Erythroblast (primary cell): Measurements from ENCODE around the gene LLGL1.

ENCODE experiments used
- DNase-seq, 2 experiments: peaks; one replicate each; lab custom pipeline; 2025; lab: John Stamatoyannopoulos, UW
- GATA1 ChIP-seq: IDR thresholded peaks from 2 replicates; pipeline ENCODE4 v1.6.1; 2011; ENCODE audit warnings: low read depth, mild to moderate bottlenecking, control low read depth, low read length, moderate library complexity
- POLR2A ChIP-seq: IDR thresholded peaks from 2 replicates; pipeline ENCODE4 v1.6.1; 2011; ENCODE audit warnings: mild to moderate bottlenecking, low read length

Gene LLGL1

GRCh38 chr17:18229771-18230170 is 4.3 kb downstream of the LLGL1 start:
- TF ChIP-seq GATA1 (no peak), POLR2A (no peak)
- DNase-seq, result no peak

GRCh38 chr17:18230288-18231141 is 5.1 kb downstream of the LLGL1 start:
- no peak for TF ChIP-seq GATA1
- no peak for TF ChIP-seq POLR2A
- DNase-seq, result no peak

- no peak for TF ChIP-seq POLR2A
- no peak for TF ChIP-seq GATA1
- no peak for DNase-seq
Observed at GRCh38 chr17:18231164-18231563, 5.7 kb downstream of the LLGL1 start.

- no peak for TF ChIP-seq POLR2A
- no peak for TF ChIP-seq GATA1
- DNase-seq, result no peak
Observed at GRCh38 chr17:18233803-18234518, 8.5 kb downstream of the LLGL1 start.

GRCh38 chr17:18234853-18235380 is 9.5 kb downstream of the LLGL1 start:
- no peak for DNase-seq
- TF ChIP-seq GATA1 (no peak), POLR2A (no peak)

- TF ChIP-seq GATA1, result no peak
- TF ChIP-seq POLR2A, result no peak
- DNase-seq, result no peak
Observed at GRCh38 chr17:18235743-18236256, 10.4 kb downstream of the LLGL1 start.

GRCh38 chr17:18236494-18236893 is 11.1 kb downstream of the LLGL1 start:
- no peak for DNase-seq
- TF ChIP-seq GATA1, result no peak
- no peak for TF ChIP-seq POLR2A

- DNase-seq, result no peak
- TF ChIP-seq GATA1 (no peak), POLR2A (no peak)
Observed at GRCh38 chr17:18237461-18237860, 12.0 kb downstream of the LLGL1 start.

GRCh38 chr17:18238299-18238698 is 12.9 kb downstream of the LLGL1 start:
- TF ChIP-seq GATA1 (no peak), POLR2A (no peak)
- DNase-seq, result no peak

GRCh38 chr17:18240449-18240848 is 15.0 kb downstream of the LLGL1 start:
- TF ChIP-seq POLR2A (no peak), GATA1 (no peak)
- DNase-seq, result no peak

GRCh38 chr17:18241229-18241871 is 15.9 kb downstream of the LLGL1 start:
- no peak for DNase-seq
- no peak for TF ChIP-seq GATA1
- TF ChIP-seq POLR2A, result no peak

- TF ChIP-seq POLR2A (no peak), GATA1 (no peak)
- no peak for DNase-seq
Observed at GRCh38 chr17:18245038-18245776, 19.8 kb downstream of the LLGL1 start.

- DNase-seq, result no peak
- no peak for TF ChIP-seq GATA1
- TF ChIP-seq POLR2A, result no peak
Observed at GRCh38 chr17:18246109-18246725, 20.8 kb downstream of the LLGL1 start.
